HUES48 (cell line): ENCODE results near the gene SYNGR2.

Experiments
- H3K27ac ChIP-seq: one replicate; pipeline ENCODE4 v1.7.0; 2013; ENCODE audit warnings: low read depth, low read length, inconsistent platforms
- H3K27me3 ChIP-seq: 2 replicates; pipeline ENCODE4 v1.6.1; 2013; ENCODE audit warnings: mild to moderate bottlenecking, low read length; ENCODE audit not compliant: control insufficient read depth, insufficient read depth
- H3K36me3 ChIP-seq: 2 replicates; pipeline ENCODE4 v1.6.1; 2013; ENCODE audit warnings: low read length; ENCODE audit not compliant: control insufficient read depth, insufficient read depth
- H3K4me1 ChIP-seq: 2 replicates; pipeline ENCODE4 v1.6.1; 2013; ENCODE audit warnings: mild to moderate bottlenecking, low read length; ENCODE audit not compliant: control insufficient read depth, insufficient read depth
- H3K4me3 ChIP-seq: 2 replicates; pipeline ENCODE4 v1.5.1; 2013; ENCODE audit warnings: mild to moderate bottlenecking, low read depth, low read length
- H3K9ac ChIP-seq: 2 replicates; pipeline ENCODE4 v1.6.1; 2013; ENCODE audit warnings: mild to moderate bottlenecking, low read depth, low read length, moderate library complexity
- H3K9me3 ChIP-seq: 2 replicates; pipeline ENCODE4 v1.6.1; 2013; ENCODE audit warnings: low read length; ENCODE audit not compliant: control insufficient read depth, insufficient read depth

Gene SYNGR2, protein sequence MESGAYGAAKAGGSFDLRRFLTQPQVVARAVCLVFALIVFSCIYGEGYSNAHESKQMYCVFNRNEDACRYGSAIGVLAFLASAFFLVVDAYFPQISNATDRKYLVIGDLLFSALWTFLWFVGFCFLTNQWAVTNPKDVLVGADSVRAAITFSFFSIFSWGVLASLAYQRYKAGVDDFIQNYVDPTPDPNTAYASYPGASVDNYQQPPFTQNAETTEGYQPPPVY

DNA sequence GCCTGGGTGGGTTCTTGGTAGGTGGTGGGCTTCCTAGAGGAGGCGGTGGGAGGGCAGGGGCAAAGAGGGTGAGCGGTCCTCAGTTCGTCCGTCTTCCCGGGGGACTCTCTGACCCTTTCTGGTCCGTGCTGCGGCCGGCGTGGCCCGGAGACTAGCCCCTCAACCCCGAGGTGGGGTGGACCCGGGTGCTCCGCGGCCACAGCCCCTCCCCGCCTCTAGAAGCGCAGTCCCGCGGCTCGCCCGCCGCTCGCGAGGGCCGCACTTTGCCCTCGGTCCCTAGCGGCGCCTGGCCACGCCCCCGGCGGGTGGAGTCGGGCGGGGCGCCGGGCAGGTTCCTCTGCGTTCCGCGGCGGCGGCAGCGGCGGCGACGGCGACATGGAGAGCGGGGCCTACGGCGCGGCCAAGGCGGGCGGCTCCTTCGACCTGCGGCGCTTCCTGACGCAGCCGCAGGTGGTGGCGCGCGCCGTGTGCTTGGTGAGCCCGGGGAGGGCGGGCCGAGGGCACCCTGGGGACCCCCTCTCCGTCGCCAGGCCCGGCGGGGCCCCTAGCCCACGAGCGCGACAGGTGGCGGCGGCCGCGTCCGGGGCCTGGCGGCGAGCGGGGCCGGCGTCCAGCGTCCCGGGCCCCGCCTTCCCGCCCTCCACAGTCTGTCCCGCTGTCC, at the start of gene SYNGR2:
SYNGR2 (plus strand) TSS at position 340 of the 661 bp plus-strand sequence; CDS start at position 376, 36 bp downstream.
- H3K27me3 ChIP-seq, result no peaks in the 10 kb centered on the region
- no peak within 1 kb of the TSS for H3K27ac ChIP-seq
- H3K9me3 ChIP-seq, result no peaks in the 10 kb centered on the region
- no peak within 1 kb of the TSS for H3K9ac ChIP-seq
- H3K36me3 ChIP-seq, result peaks cover 11% of the 10 kb centered on the region; the same call in 1 of the 2 replicates
- H3K4me1 ChIP-seq, result peaks cover 12% of the 10 kb centered on the region
- H3K4me3 ChIP-seq, result peak within 1 kb of the TSS; percentile 66

DNA sequence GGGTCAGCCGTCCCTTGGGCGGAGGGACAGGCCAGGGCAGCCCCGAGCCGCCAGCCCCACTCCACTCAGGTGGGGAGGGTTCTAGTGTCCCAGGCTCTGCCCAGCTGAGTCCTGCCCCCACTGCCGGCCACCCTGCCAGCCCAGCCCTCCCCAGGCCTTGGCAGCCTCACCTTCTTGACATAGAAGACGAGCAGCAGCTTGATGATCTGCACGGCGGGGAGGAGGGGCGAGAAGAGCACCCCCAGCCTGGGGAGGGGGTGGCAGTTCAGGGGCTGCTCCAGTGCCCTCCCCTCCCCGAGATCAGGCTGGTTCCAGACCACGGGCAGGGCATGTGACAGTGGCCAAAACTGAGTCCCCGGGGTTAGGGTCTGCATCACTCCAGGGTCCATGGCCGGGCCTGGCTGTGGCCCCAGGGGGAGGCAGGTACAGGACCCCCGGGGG, 49.6 kb upstream of the SYNGR2 start:
- H3K27ac ChIP-seq, result no peak overlapping the region
- H3K4me1 ChIP-seq, result no peaks in the 10 kb centered on the region
- no peak overlapping the region for H3K9ac ChIP-seq
- H3K36me3 ChIP-seq, result peaks cover 30% of the 10 kb centered on the region
- H3K4me3 ChIP-seq, result no peak overlapping the region
- no peaks in the 10 kb centered on the region for H3K27me3 ChIP-seq
- H3K9me3 ChIP-seq, result no peaks in the 10 kb centered on the region

DNA sequence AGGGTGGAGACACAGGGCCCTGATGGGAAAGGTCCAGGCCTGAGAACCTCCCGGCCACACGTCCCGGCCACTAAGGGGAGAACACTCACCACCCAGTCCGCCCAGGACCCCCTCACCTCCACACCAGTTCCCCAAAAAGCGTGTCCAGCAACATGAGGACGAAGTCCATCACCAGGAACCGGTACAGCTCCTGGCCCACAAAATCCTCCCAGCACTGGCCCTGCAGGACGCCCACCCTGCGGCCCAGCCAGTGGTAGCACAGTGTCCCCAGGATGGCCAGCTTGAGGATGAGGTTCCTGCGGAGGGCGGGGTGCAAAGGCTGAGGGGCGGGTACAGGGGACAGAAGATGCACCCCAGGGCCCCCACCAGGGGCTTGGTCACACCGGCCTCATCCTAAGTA, 47.8 kb upstream of the SYNGR2 start:
- no peak overlapping the region for H3K27ac ChIP-seq
- peaks cover 31% of the 10 kb centered on the region for H3K36me3 ChIP-seq
- H3K4me3 ChIP-seq, result no peak overlapping the region
- H3K27me3 ChIP-seq, result no peaks in the 10 kb centered on the region
- H3K9ac ChIP-seq, result no peak overlapping the region
- H3K4me1 ChIP-seq, result no peaks in the 10 kb centered on the region
- no peaks in the 10 kb centered on the region for H3K9me3 ChIP-seq

DNA sequence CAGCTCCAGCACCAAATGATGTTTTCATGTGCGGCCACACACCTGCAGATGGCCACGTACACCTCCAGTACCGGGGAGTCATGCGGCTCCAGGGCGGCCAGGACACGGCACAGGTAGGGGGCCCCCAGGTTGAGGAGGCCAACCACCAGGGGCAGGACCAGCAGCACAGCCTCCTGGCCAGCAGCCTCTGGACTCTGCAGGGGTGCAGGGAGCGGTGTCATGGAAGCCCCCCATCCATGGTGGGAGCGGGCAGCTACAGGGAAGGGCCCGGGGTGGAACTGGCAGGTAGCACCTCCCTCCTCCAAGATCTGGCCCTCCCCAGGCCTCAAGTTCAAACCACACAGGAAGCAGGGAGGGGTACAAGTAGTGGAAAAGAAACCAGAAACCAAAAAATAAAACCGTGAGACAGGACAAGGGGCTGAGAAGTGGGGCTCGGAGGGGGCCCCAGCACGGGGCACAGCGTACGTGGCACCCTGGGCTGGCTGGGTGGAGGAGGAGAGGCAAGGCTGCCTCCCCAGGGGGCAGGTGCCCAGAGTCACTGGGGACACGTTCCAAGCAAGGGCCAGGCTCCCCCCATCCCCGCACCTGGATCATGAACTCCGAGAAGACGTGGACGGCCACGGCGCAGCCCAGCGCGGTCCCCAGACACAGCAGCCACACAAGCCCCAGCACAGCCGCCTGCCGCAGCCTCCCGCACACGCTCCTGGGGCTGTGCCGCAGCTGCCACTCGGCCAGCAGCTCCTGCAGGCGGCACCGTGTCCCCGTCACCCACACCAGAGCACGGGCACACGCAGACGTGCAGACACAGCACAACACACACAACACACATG, 47.2 kb upstream of the SYNGR2 start:
- Histone ChIP-seq H3K4me3 (no peak overlapping the region), H3K27ac (no peak overlapping the region), H3K36me3 (peaks cover 31% of the 10 kb centered on the region), H3K9me3 (no peaks in the 10 kb centered on the region), H3K9ac (no peak overlapping the region), H3K4me1 (no peaks in the 10 kb centered on the region), H3K27me3 (no peaks in the 10 kb centered on the region)

DNA sequence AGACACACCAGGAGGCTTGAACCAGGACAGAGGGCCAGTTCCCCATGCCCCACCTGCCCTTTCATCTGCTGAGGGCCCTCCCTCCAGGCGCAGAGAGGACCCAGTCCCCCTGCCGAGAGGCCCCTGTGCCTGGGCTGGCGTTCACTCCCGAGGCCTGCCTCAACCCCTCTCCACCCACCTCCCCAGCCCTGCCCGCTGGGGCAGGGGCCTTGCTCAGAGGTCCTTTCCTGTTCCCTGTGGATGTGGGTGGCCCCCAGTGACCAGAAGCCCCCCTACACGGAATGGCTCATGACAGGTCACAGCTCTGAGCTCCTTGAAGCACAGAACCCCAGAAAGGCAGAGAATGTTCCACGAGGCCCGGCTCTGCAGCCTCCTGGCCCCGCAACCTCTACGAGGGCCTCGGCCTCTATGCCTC, 46.6 kb upstream of the SYNGR2 start:
- H3K9ac ChIP-seq, result no peak overlapping the region
- H3K9me3 ChIP-seq, result no peaks in the 10 kb centered on the region
- no peak overlapping the region for H3K27ac ChIP-seq
- H3K4me3 ChIP-seq, result no peak overlapping the region
- no peaks in the 10 kb centered on the region for H3K27me3 ChIP-seq
- H3K36me3 ChIP-seq, result peaks cover 31% of the 10 kb centered on the region
- H3K4me1 ChIP-seq, result 0 out of 2 replicates have a peak, but pooled peaks cover 2% of the 10 kb centered on the region

DNA sequence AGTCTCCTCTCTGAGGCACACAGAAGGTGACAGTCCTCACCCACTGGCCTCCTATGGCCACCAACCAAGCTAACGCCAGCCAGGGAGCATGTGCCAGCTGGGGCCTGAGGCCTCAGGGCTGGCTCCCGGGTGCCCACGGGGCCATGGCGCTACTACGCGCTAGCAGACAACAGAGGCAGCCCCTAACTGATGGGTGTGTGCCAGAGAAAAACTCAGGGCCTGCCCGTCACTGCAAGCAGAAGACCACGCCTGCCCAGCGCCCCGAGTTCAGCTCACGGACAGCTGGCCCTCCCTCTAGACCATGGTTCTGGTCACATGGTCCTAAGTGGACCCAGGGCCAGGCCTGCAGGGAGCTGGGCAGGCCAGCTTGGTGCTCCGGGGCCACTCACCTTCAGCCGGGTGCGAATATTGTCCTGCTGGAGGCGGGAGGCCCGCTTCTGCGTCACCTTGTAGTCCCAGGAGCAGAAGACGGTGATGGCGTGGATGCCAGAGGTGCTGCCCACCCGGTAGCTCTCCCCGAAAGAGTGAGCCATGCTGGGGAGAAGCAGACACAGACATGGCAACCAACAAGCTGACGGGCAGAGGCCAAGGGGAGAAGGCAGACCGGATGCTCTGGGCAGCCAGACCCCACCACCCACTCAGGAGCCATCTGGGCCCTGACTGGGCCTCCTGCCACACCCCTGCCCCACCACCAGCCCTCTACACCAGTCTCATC, 46.0 kb upstream of the SYNGR2 start:
- H3K36me3 ChIP-seq, result peaks cover 31% of the 10 kb centered on the region

DNA sequence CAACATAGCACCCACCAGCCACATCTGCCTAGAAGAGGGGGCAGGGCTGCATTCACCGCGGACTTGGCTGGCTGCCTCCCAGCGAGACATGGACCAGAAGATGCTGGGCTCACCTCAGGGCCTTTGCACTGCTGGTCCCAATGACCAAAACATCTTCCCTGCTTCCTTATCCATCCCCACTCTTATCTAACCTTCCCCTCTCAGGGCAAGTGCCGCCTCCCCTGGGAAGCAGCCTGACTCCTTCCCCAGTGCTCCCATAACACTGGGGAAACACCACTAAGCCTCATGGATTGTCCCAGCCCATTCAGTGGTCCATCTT, 45.5 kb upstream of the SYNGR2 start:
- no peak overlapping the region for H3K9ac ChIP-seq
- no peaks in the 10 kb centered on the region for H3K9me3 ChIP-seq
- H3K27ac ChIP-seq, result no peak overlapping the region
- no peak overlapping the region for H3K4me3 ChIP-seq
- peaks cover 9% of the 10 kb centered on the region for H3K4me1 ChIP-seq
- H3K27me3 ChIP-seq, result no peaks in the 10 kb centered on the region
- H3K36me3 ChIP-seq, result peaks cover 31% of the 10 kb centered on the region

More for the DNA sequence above, 46.0 kb upstream of the SYNGR2 start:
- no peaks in the 10 kb centered on the region for H3K27me3 ChIP-seq
- H3K9ac ChIP-seq, result no peak overlapping the region
- H3K27ac ChIP-seq, result no peak overlapping the region
- no peaks in the 10 kb centered on the region for H3K9me3 ChIP-seq
- no peak overlapping the region for H3K4me3 ChIP-seq
- peaks cover 8% of the 10 kb centered on the region for H3K4me1 ChIP-seq

DNA sequence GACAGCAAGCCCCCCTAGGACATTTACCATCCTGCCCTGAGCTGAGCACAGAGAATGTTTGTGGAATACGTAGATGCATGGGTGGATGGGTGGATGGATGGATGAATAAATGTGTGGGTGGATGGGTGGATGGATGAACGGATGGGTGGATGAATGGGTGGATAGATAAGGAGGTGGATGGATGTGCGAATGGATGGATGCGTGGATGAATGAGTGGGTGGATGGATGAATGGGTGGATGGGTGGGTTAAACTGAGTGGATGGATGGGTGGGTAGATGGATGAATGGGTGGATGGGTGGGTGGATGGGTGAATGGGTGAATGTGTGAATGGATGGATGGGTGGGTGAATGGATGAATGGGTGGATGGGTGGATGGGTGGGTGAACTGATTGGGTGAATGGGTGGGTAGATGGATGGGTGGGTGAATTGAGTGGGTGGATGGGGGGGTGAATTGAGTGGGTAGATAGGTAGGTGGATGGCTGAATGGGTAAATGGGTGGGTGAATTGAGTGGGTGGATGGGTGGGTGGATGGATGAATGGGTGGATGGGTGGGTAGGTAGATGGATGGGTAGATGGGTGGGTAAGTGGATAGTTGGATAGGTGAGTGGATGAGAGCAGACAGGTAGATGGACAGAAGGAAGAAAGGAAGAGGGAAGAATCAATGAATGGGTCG, 45.0 kb upstream of the SYNGR2 start:
- peaks cover 31% of the 10 kb centered on the region for H3K36me3 ChIP-seq

DNA sequence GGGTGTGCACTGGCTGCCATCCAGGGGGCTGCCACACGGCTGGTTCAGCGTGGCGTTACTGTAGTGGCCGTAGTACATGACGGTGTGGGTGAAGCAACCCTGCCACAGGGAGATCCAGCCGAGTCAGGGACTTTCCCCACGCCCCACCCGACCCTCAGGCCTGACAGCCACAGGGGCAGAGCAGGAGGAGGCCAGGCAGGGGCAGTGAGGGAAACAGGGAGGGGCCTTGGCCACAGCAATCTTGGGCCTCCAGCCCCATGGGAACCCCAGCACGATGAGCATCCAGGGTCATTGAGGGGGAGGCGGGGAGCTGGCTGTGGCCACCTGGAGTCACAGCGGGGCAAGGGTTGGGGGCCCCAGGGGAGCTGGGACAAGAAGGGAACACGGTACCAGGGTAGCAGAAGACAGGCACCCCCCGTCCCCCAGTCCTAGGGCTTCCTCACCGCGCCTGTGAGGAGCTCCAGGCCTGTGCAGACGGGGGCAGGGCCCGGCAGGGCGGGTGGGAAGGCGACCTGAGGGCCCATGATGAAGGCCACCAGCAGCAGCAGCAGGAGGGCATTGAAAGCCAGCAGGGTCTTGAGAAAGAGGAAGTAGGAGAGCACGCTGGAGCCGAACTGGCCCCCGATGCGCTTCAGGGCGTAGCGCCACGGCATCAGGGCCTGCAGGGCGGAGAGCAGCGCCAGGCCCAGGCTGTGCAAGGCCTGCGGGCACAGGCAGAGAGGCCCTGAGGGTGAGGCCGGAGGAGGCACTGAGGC, 44.1 kb upstream of the SYNGR2 start:
- peaks cover 28% of the 10 kb centered on the region for H3K36me3 ChIP-seq
- H3K27ac ChIP-seq, result no peak overlapping the region
- H3K4me1 ChIP-seq, result peaks cover 12% of the 10 kb centered on the region
- no peak overlapping the region for H3K4me3 ChIP-seq
- no peaks in the 10 kb centered on the region for H3K27me3 ChIP-seq
- no peaks in the 10 kb centered on the region for H3K9me3 ChIP-seq
- H3K9ac ChIP-seq, result no peak overlapping the region

More for the DNA sequence above, 45.0 kb upstream of the SYNGR2 start:
- no peaks in the 10 kb centered on the region for H3K27me3 ChIP-seq
- no peak overlapping the region for H3K4me3 ChIP-seq
- no peak overlapping the region for H3K27ac ChIP-seq
- peaks cover 9% of the 10 kb centered on the region for H3K4me1 ChIP-seq
- H3K9me3 ChIP-seq, result no peaks in the 10 kb centered on the region
- no peak overlapping the region for H3K9ac ChIP-seq

DNA sequence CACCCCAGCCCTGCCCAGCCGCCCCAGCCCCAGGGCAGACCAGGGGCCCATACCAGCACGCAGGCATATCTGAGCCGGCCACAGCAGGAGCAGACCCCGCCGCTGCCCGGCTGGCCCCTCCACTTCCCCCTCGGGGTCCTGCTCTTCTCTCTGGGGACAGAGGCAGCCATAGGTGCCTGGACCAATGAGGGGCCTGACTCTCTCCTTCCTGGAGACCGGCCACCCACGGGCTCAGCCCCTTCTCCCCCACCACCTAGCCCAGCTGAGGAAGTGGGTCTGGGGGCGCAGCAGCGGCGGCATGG, 43.6 kb upstream of the SYNGR2 start:
- Histone ChIP-seq H3K9me3 (no peaks in the 10 kb centered on the region), H3K4me1 (peaks cover 15% of the 10 kb centered on the region), H3K27ac (no peak overlapping the region), H3K36me3 (peaks cover 28% of the 10 kb centered on the region), H3K27me3 (no peaks in the 10 kb centered on the region), H3K4me3 (no peak overlapping the region), H3K9ac (no peak overlapping the region)
